Duodenal mucosa (tissue), 2 donors: Measurements from ENCODE around the gene L3MBTL1.

Experiments
- H3K27ac ChIP-seq: one replicate; pipeline ENCODE4 v1.7.0; 2013; ENCODE audit warnings: low read depth, low read length
- H3K27me3 ChIP-seq, 2 donors: one replicate each; pipeline ENCODE4 v1.7.0; 2013; ENCODE audit warnings: low read length in 2 of 2, control low read depth in 1 of 2; ENCODE audit not compliant: insufficient read depth in 2 of 2, control insufficient read depth in 1 of 2
- H3K36me3 ChIP-seq, 2 donors: one replicate each; pipeline ENCODE4 v1.7.0; 2013; ENCODE audit warnings: low read length in 2 of 2, control low read depth in 1 of 2; ENCODE audit not compliant: insufficient read depth in 2 of 2, control insufficient read depth in 1 of 2
- H3K4me1 ChIP-seq, 2 donors: one replicate each; pipeline ENCODE4 v1.7.0; 2013; ENCODE audit warnings: low read length in 2 of 2, control low read depth in 1 of 2; ENCODE audit not compliant: insufficient read depth in 2 of 2, control insufficient read depth in 1 of 2
- H3K4me3 ChIP-seq, 2 donors: one replicate each; pipeline ENCODE4 v1.7.0; 2013; ENCODE audit warnings: low read length in 2 of 2, low read depth in 1 of 2
- H3K9ac ChIP-seq, 2 donors: one replicate each; pipeline ENCODE4 v1.7.0; 2013; ENCODE audit warnings: low read length in 2 of 2, low read depth in 1 of 2
- H3K9me3 ChIP-seq, 2 donors: one replicate each; pipeline ENCODE4 v1.7.0; 2013; ENCODE audit warnings: low read length in 2 of 2, control low read depth in 1 of 2; ENCODE audit not compliant: control insufficient read depth in 1 of 2

L3MBTL1 gene

DNA sequence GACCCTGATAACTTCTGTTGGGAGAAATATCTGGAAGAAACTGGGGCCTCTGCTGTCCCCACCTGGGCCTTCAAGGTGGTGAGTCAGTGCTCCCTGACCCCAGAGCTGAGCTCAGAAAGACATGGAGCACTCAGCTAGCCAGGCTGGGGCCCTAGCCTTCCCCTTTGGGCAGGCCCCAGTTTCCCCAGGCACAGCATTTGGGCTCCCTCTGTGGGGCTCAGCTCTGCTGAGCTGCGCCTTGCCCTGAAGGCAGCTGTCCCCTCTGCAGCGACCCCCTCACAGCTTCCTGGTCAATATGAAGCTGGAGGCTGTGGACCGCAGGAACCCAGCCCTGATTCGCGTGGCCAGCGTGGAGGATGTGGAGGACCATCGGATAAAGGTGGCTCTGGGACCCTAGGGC is 26.5 kb downstream of the L3MBTL1 start:
- peaks cover 3 to 6% of the 10 kb centered on the region in 2 donors for H3K36me3 ChIP-seq
- H3K27ac ChIP-seq: no peak overlapping the region
- H3K4me3 ChIP-seq: no peak overlapping the region
- H3K9me3 ChIP-seq: no peaks in the 10 kb centered on the region
- H3K9ac ChIP-seq: no peak overlapping the region
- H3K4me1 ChIP-seq: peaks cover 14 to 15% of the 10 kb centered on the region in 2 donors
- H3K27me3 ChIP-seq: no peaks in the 10 kb centered on the region

DNA sequence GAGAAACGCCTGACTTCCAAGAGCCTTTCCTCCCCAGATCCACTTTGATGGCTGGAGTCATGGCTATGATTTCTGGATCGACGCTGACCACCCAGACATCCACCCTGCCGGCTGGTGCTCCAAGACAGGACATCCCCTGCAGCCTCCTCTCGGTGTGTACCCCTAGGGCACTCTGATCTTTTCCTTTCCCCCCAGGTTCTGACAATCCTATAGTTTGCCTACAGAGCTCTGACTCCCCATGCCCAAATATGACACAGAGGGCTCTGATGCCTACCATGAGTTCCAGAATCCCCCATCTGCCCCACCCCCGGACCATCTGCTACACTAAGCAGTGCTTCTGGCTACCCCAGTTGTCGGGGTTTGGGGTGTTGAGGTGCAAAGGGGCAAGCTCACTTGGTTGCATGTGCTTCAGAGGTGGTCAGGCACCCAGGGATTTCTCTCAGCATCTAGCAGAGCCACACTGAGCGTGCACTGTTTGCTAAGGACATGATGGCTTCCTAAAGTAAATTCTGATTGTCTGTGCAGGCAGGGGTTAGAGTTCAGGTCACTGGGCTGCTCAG is 27.4 kb downstream of the L3MBTL1 start:
- no peaks in the 10 kb centered on the region for H3K27me3 ChIP-seq
- H3K27ac ChIP-seq: no peak overlapping the region
- peaks cover 0 to 6% of the 10 kb centered on the region in 2 donors for H3K36me3 ChIP-seq
- peaks cover 14 to 15% of the 10 kb centered on the region in 2 donors for H3K4me1 ChIP-seq
- H3K9me3 ChIP-seq: no peaks in the 10 kb centered on the region
- no peak overlapping the region for H3K9ac ChIP-seq
- no peak overlapping the region for H3K4me3 ChIP-seq

DNA sequence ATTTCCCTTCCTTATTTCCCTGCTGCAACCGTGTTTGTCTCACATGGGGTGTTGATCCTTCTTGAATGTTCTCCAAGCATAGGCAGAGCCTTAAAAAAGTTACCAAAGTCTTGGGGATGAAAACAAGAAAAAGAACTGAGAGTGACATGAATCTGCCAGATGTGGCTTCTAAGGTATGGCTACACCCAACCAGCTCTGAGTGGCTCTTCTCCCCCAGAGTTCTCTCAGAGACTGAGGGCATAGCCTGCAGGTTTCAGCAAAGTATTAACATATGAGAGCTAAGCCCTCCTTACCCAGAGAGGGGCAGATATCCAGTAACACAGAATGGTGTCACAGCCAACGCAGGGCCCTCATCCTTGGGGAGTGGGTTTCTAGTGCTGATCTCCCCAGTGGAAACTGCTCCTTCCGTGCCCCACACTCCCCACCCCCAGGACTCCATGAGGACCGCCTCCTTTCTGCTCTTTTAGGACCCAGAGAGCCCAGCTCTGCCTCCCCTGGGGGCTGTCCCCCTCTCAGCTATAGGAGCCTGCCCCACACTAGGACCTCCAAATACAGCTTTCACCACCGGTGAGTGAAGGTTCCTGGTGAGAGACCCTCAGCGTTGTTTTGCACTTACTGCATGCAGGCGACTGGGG is 28.0 kb downstream of the L3MBTL1 start:
- Histone ChIP-seq H3K9ac (no peak overlapping the region), H3K27ac (no peak overlapping the region), H3K4me3 (no peak overlapping the region), H3K36me3 (peaks cover 0 to 11% of the 10 kb centered on the region in 2 donors), H3K9me3 (no peaks in the 10 kb centered on the region), H3K4me1 (peaks cover 9% of the 10 kb centered on the region in 2 donors), H3K27me3 (no peaks in the 10 kb centered on the region)

DNA sequence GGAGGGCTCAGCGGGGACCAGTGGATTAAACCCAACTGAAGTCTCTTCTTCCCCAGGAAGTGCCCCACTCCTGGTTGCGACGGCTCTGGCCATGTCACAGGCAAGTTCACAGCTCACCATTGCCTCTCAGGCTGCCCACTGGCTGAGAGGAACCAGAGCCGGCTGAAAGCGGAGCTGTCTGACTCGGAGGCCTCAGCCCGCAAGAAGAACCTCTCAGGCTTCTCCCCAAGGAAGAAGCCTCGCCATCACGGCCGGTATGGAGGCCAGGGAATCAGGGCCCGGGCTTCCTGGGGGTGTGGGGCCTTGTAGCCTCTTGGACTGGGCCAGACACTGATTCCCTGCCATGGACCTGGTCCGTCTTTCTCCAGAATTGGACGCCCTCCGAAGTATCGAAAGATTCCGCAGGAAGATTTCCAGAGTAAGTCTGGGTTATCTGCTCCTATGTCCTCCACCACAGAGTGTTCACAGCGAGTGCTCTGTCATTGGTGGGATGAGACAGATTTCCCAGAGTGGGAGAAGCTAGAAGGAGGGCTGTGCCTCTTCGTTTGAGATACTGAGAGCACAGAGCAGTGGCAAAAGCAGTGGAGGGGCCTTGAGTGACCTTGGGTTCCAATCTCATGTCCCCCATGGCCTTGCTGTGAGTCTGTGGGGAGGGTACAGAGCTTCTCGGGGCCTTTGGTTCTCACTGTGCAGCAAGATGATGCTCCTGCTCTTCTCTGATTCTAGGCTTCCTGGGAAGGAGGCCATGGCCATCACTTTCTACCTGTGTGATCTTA is 28.7 kb downstream of the L3MBTL1 start:
- peaks cover 0 to 11% of the 10 kb centered on the region in 2 donors for H3K36me3 ChIP-seq
- no peaks in the 10 kb centered on the region for H3K9me3 ChIP-seq
- H3K9ac ChIP-seq: no peak overlapping the region

DNA sequence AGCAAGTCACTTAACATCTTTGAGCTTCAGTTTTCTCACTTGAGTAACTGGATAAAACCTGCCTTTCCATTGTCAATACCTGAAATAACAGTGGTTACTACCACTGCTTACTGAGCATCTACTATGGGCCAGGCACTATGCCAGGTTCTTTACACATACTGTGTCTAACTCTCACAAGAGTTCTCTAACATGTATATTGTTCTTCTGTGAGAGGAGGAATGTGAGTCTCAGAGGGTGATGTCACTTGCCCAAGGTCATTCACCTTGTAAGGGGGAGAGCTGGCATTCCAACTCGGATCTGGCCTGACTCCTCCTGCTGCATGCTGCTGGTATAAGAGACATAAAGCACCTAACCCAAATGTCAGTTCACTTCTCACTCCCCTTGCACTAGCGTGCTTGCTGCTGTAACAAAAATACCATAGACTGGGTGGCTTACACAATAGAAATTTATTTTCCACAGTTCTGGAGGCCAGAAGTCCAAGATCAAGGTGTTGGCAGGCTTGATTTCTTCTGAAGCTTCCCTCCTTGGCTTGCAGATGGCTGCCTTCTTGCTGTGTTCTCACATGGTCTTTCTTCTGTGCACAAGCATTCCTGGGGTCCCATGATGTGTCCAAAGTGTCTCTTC is 29.4 kb downstream of the L3MBTL1 start:
- Histone ChIP-seq H3K9me3 (no peaks in the 10 kb centered on the region), H3K9ac (no peak overlapping the region), H3K4me3 (no peak overlapping the region), H3K27me3 (no peaks in the 10 kb centered on the region), H3K4me1 (peaks cover 0 to 4% of the 10 kb centered on the region in 2 donors), H3K36me3 (peaks cover 0 to 11% of the 10 kb centered on the region in 2 donors), H3K27ac (no peak overlapping the region)

More for the DNA sequence above, 28.7 kb downstream of the L3MBTL1 start:
- Histone ChIP-seq H3K27ac (no peak overlapping the region), H3K27me3 (no peaks in the 10 kb centered on the region), H3K4me1 (peaks cover 1 to 5% of the 10 kb centered on the region in 2 donors), H3K4me3 (no peak overlapping the region)

DNA sequence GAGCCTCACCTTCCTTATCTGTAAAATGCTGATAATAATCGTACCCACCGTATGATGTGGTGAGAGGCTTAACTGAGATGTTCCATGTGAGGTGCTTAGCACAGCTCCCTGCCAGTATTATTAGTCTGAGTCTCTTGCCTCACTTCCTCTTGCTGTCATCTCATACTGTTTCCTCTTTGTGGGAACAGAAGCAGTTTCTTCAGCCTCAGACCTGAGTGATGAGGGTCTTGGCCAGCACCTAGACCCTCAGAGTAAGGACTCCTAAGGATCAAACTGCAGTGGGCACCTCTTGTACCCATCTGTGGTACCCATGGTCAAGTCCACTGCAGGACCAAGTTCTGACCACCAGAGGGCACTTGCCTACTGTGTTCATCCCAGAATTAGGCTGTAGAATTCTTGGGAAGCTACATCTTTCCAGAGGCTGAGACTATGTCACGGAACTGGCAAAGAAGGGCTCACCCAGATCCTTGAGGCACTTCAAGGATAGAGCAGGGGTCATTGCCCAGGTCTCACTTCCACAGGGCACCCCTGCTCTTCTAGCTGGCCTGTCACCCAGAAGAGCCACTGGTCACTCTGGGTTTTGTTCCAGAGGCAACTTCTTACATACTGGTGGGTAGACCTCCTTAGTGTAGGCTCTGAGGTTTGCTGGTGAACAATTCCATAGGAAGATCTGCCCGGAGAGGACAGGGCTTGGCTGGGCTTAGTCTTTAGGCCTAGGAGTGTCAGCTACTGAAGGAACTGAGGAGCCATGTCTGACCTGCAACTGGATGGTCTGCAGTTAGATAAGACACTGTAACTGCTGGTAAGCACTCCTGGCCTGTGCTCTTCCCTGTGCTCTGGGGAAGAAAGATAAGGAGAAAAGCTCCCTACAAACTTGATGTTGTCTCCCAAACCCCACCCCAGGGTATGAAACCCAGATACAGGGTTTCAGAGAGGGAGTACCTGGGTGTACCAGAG is 30.7 kb downstream of the L3MBTL1 start:
- Histone ChIP-seq H3K27me3 (no peaks in the 10 kb centered on the region), H3K36me3 (peaks cover 0 to 11% of the 10 kb centered on the region in 2 donors), H3K9ac (no peak overlapping the region), H3K27ac (no peak overlapping the region), H3K4me1 (peaks cover 0 to 4% of the 10 kb centered on the region in 2 donors), H3K4me3 (no peak overlapping the region), H3K9me3 (no peaks in the 10 kb centered on the region)

DNA sequence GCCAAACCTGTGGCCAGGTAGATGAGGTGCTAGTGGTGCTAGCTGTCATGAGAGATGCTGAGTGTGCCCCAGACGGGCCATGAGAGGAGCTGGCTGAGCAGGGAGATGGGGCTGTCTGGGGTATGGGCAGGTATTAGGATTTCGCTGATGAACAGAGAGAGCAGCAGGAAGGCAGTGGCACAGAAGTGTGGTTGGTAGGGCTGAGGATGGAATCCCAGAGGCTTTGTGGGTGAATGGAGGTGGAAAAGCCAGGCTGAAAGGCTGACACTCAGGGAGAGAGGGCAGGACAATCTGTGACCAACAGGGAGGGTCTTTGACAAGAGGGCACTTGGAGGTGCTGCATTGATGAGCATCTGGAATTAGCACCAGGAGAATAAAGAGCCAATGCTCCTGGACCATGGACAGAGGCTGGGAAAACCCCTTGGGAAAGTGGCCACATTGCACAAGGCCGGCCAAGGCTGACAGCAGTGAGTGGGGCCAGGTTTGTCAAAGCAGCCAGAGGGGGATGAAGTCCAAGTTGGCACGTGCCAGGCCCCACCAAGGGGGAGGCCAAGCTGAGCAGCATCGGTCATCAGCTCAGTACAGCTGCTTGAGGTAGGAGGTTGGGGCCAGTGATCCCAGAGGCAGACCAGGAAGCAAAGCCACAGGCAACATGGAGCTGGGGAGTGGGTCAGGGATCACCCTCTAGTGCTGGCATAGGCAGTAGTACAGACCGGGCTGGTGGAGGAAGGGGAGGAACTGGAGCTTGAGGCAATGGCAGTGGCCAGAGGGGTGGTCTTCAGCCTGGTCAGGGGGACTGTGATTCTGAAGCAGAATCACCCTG is 31.6 kb downstream of the L3MBTL1 start:
- H3K27ac ChIP-seq: no peak overlapping the region
- H3K9me3 ChIP-seq: no peaks in the 10 kb centered on the region
- H3K27me3 ChIP-seq: no peaks in the 10 kb centered on the region
- no peak overlapping the region for H3K4me3 ChIP-seq
- no peak overlapping the region for H3K9ac ChIP-seq
- peaks cover 0 to 4% of the 10 kb centered on the region in 2 donors for H3K4me1 ChIP-seq
- H3K36me3 ChIP-seq: peaks cover 0 to 11% of the 10 kb centered on the region in 2 donors

DNA sequence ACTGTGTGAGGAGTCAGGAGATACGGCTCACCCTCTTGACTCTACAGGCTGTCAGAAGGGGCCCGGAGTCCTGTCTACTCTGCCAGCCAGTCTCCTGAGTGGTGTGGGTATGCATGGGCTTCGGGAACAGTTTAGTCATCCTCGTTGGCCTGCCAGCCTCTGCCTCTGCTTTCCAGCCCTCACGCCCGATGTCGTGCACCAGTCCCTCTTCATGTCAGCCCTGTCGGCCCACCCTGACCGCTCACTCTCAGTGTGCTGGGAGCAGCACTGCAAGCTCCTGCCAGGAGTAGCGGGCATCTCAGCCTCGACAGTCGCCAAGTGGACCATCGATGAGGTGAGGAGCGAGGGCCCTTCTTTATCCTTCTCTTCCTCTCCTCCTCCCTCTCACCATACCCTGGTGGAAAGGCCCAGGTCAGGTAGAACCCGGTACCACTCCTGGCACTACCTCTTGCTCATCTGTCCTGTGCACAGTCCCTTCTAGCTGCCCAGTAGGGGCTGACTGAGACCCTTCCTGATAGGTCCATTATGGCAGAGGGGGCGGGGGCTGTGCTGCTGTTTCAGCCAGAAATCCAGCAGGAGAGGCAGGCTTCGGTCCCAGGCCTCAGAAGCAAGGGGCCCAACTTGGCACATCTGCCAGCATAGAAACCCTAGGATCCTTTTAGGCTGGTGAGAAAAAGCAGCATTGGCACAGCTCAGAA is 32.6 kb downstream of the L3MBTL1 start:
- H3K4me3 ChIP-seq: no peak overlapping the region
- no peak overlapping the region for H3K27ac ChIP-seq
- H3K4me1 ChIP-seq: peaks cover 0 to 4% of the 10 kb centered on the region in 2 donors
- H3K9me3 ChIP-seq: no peaks in the 10 kb centered on the region
- H3K9ac ChIP-seq: no peak overlapping the region
- H3K36me3 ChIP-seq: peaks cover 0 to 11% of the 10 kb centered on the region in 2 donors
- H3K27me3 ChIP-seq: no peaks in the 10 kb centered on the region
